A549 treated with CORT108297 at 1 μM for 4 hours (cell line): ENCODE measurements around the gene CASP6. TPM values are rescaled to one million over a fixed set of nuclear protein-coding genes. Genes with fewer than 3 reads are reported as not detected.

Experiments used
- total RNA-seq: library from RNA; stranded (reverse); fragments of 200-300 nt; extraction: Qiagen RNA extraction; gene quantifications from 5 replicates; pipeline ENCODE4 v1.2.3, GENCODE V29; 2022

CASP6 gene
- total RNA-seq: 14.7 to 19.8 TPM (median 15.6 TPM) in 5 replicates

GRCh38 chr4:109702950-109703663 is at the start of gene CASP6:
CASP6 (minus strand) TSS chr4:109703445; CDS start chr4:109703395, 50 bp downstream.

GRCh38 chr4:109729718-109730618 is 26.7 kb upstream of the CASP6 start, which contains the start of gene PLA2G12A:
PLA2G12A (minus strand) TSS chr4:109730070; CDS start chr4:109729809, 261 bp downstream.

Other genes with a start within 250 kb of the CASP6 start
- gene MCUB, start 143.2 kb downstream of the CASP6 start, total RNA-seq: 13.1 to 22.4 TPM (median 18.1 TPM) in 5 replicates
- gene PLA2G12A, start 26.6 kb upstream of the CASP6 start, total RNA-seq: 4.4 to 13.6 TPM (median 11.1 TPM) in 5 replicates
- 0.46 to 0.81 TPM (median 0.63 TPM) in 5 replicates for gene CFI, start 98.6 kb upstream of the CASP6 start, total RNA-seq
- 40.9 to 50.3 TPM (median 42.7 TPM) in 5 replicates for gene GAR1, start 112.3 kb upstream of the CASP6 start, total RNA-seq
- gene RRH, start 124.5 kb upstream of the CASP6 start, total RNA-seq: 0.06 to 0.22 TPM in 2 of 5 replicates, not detected in the others
- 0.02 to 0.07 TPM (median 0.05 TPM) in 4 of 5 replicates, not detected in the other for gene LRIT3, start 144.7 kb upstream of the CASP6 start, total RNA-seq
- 0.14 to 0.77 TPM (median 0.35 TPM) in 5 replicates for gene EGF, start 209.4 kb upstream of the CASP6 start, total RNA-seq